ENCODE results near the gene LRRC8C.

Gene LRRC8C

GRCh38 chr1:89671775-89672488, 39.0 kb downstream of the LRRC8C start:
- no peak for DNase-seq (ENCODE audit: low read depth)

- DNase-seq (ENCODE audit: low read depth): no peak
These were observed 39.7 kb downstream of the LRRC8C start for GRCh38 chr1:89672489-89673183.

- DNase-seq (ENCODE audit: low read depth): no peak
These were observed 40.3 kb downstream of the LRRC8C start for GRCh38 chr1:89673251-89673650.

- DNase-seq (ENCODE audit: low read depth): no peak
These were observed 42.8 kb downstream of the LRRC8C start for GRCh38 chr1:89675677-89676076.

GRCh38 chr1:89681045-89681729, 48.3 kb downstream of the LRRC8C start:
- DNase-seq (ENCODE audit: low read depth): no peak

- no peak for DNase-seq (ENCODE audit: low read depth)
These were observed 49.7 kb downstream of the LRRC8C start for GRCh38 chr1:89682611-89683010.

- DNase-seq (ENCODE audit: low read depth): no peak
These were observed 52.5 kb downstream of the LRRC8C start for GRCh38 chr1:89685461-89685860.

- no peak for DNase-seq (ENCODE audit: low read depth)
These were observed 53.6 kb downstream of the LRRC8C start for GRCh38 chr1:89686520-89686919.

GRCh38 chr1:89687254-89687653, 54.3 kb downstream of the LRRC8C start:
- no peak for DNase-seq (ENCODE audit: low read depth)

GRCh38 chr1:89688607-89689006, 55.7 kb downstream of the LRRC8C start:
- no peak for DNase-seq (ENCODE audit: low read depth)

GRCh38 chr1:89689234-89689633, 56.3 kb downstream of the LRRC8C start:
- no peak for DNase-seq (ENCODE audit: low read depth)

- DNase-seq (ENCODE audit: low read depth): no peak
These were observed 57.7 kb downstream of the LRRC8C start for GRCh38 chr1:89690595-89690994.

- no peak for DNase-seq (ENCODE audit: low read depth)
These were observed 59.9 kb downstream of the LRRC8C start for GRCh38 chr1:89692601-89693521.

GRCh38 chr1:89695847-89696246, 62.9 kb downstream of the LRRC8C start:
- no peak for DNase-seq (ENCODE audit: low read depth)

- DNase-seq (ENCODE audit: low read depth): no peak
These were observed 64.5 kb downstream of the LRRC8C start for GRCh38 chr1:89697383-89697782.

- no peak for DNase-seq (ENCODE audit: low read depth)
These were observed 65.2 kb downstream of the LRRC8C start for GRCh38 chr1:89698020-89698560.

- no peak for DNase-seq (ENCODE audit: low read depth)
These were observed 65.7 kb downstream of the LRRC8C start for GRCh38 chr1:89698624-89699023.

- no peak for DNase-seq (ENCODE audit: low read depth)
These were observed 66.6 kb downstream of the LRRC8C start for GRCh38 chr1:89699451-89699986.

- peak; percentile 34 for DNase-seq (ENCODE audit: low read depth)
These were observed 68.9 kb downstream of the LRRC8C start for GRCh38 chr1:89701746-89702241.

- DNase-seq (ENCODE audit: low read depth): no peak
These were observed 69.7 kb downstream of the LRRC8C start for GRCh38 chr1:89702520-89703045.

- DNase-seq (ENCODE audit: low read depth): no peak
These were observed 70.5 kb downstream of the LRRC8C start for GRCh38 chr1:89703469-89703868.
